Neural cell (in vitro differentiated cells): ENCODE results near the gene MBNL2. TPM values are rescaled to one million over a fixed set of nuclear protein-coding genes. Genes with fewer than 3 reads are reported as not detected.

Experiments used
- H2AFZ ChIP-seq: fragments of 200-600, 300-800 bp; sonication (generic), shearing (Covaris generic); 2 replicates; pipeline ENCODE4 v1.6.0; 2014; ENCODE audit warnings: low read depth, mild to moderate bottlenecking, antibody characterized with exemption, low read length, moderate library complexity
- H3F3A ChIP-seq: fragments of 200-600 bp; shearing (Covaris generic); 2 replicates; pipeline ENCODE4 v1.6.1; 2016; ENCODE audit warnings: mild to moderate bottlenecking, moderate library complexity, mixed read lengths, antibody characterized with exemption, low read length; ENCODE audit not compliant: insufficient read depth, poor library complexity, severe bottlenecking
- H3K27ac ChIP-seq: fragments of 200-600, 300-800 bp; sonication (generic), shearing (Covaris generic); 2 replicates; pipeline ENCODE4 v1.5.1; 2014; ENCODE audit warnings: mild to moderate bottlenecking, low read length, moderate library complexity
- H3K27me3 ChIP-seq: fragments of 300-800, 200-600 bp; sonication (generic), shearing (Covaris generic); 2 replicates; pipeline ENCODE4 v1.6.0; 2014; ENCODE audit warnings: mild to moderate bottlenecking, low read depth, low read length, moderate library complexity; ENCODE audit not compliant: insufficient read depth
- H3K36me3 ChIP-seq: fragments of 300-800, 200-600 bp; sonication (generic), shearing (Covaris generic); 2 replicates; pipeline ENCODE4 v1.5.1; 2014; ENCODE audit warnings: mild to moderate bottlenecking, antibody characterized with exemption, low read length, moderate library complexity; ENCODE audit not compliant: insufficient read depth
- H3K4me2 ChIP-seq: fragments of 300-800, 200-600 bp; sonication (generic), shearing (Covaris generic); 2 replicates; pipeline ENCODE4 v1.6.0; 2014; ENCODE audit warnings: mild to moderate bottlenecking, low read length
- H3K4me3 ChIP-seq: fragments of 300-800, 200-600 bp; sonication (generic), shearing (Covaris generic); 2 replicates; pipeline ENCODE4 v1.5.1; 2014; ENCODE audit warnings: mild to moderate bottlenecking, low read length, moderate library complexity
- H3K79me2 ChIP-seq: fragments of 200-600 bp; shearing (Covaris generic); replicated peaks from 2 replicates; pipeline ENCODE4 v1.6.0; 2014; ENCODE audit warnings: mild to moderate bottlenecking, low read length, moderate library complexity; ENCODE audit not compliant: insufficient read depth
- H3K9ac ChIP-seq: fragments of 300-800, 200-600 bp; sonication (generic), shearing (Covaris generic); 2 replicates; pipeline ENCODE4 v1.6.1; 2016; ENCODE audit warnings: mild to moderate bottlenecking, low read length, mixed read lengths
- H3K9me2 ChIP-seq: fragments of 200-600 bp; shearing (Covaris generic); 2 replicates; pipeline ENCODE4 v1.6.1; 2016; ENCODE audit warnings: mild to moderate bottlenecking, low read length, mixed read lengths; ENCODE audit not compliant: insufficient read depth
- H3K9me3 ChIP-seq: fragments of 200-600, 300-800 bp; sonication (generic), shearing (Covaris generic); 2 replicates; pipeline ENCODE4 v1.6.1; 2016; ENCODE audit warnings: mild to moderate bottlenecking, mixed run types, low read length, moderate library complexity, mixed read lengths
- H4K20me1 ChIP-seq: fragments of 200-600 bp; shearing (Covaris generic); 2 replicates; pipeline ENCODE4 v1.6.1; 2016; ENCODE audit warnings: mild to moderate bottlenecking, mixed run types; ENCODE audit not compliant: insufficient read depth
- CTCF ChIP-seq: fragments of 450-650 bp; IDR thresholded peaks from 2 replicates; pipeline ENCODE4 v1.5.1; 2014; ENCODE audit warnings: antibody characterized with exemption, mild to moderate bottlenecking, moderate library complexity; ENCODE audit not compliant: poor library complexity, severe bottlenecking
- EP300 ChIP-seq: fragments of 450-650 bp; conservative IDR thresholded peaks from 2 replicates; pipeline ENCODE4 v1.6.1; 2014; ENCODE audit warnings: antibody characterized with exemption, mild to moderate bottlenecking, moderate library complexity; ENCODE audit not compliant: poor library complexity, severe bottlenecking
- EZH2 ChIP-seq: fragments of 200-600, 300-800 bp; shearing (Covaris generic), sonication (generic); IDR thresholded peaks from 2 replicates; pipeline ENCODE4 v1.6.1; 2014; ENCODE audit warnings: antibody characterized with exemption, low read length, borderline replicate concordance, mild to moderate bottlenecking; ENCODE audit not compliant: insufficient read depth, poor library complexity, severe bottlenecking
- MXI1 ChIP-seq: fragments of 450-650 bp; conservative IDR thresholded peaks from 2 replicates; pipeline ENCODE4 v1.6.1; 2014; ENCODE audit warnings: antibody characterized with exemption, mild to moderate bottlenecking; ENCODE audit not compliant: poor library complexity, severe bottlenecking
- POLR2AphosphoS5 ChIP-seq: IDR thresholded peaks from 2 replicates; pipeline ENCODE4 v1.6.1; 2012
- RAD21 ChIP-seq: fragments of 450-650 bp; conservative IDR thresholded peaks from 2 replicates; pipeline ENCODE4 v1.6.1; 2014; ENCODE audit warnings: antibody characterized with exemption, mild to moderate bottlenecking, moderate library complexity
- REST ChIP-seq: IDR thresholded peaks from 2 replicates; pipeline ENCODE4 v1.6.1; 2012; ENCODE audit warnings: borderline replicate concordance
- SMC3 ChIP-seq: fragments of 450-650 bp; conservative IDR thresholded peaks from 2 replicates; pipeline ENCODE4 v1.6.1; 2014; ENCODE audit warnings: antibody characterized with exemption, mild to moderate bottlenecking, moderate library complexity; ENCODE audit not compliant: poor library complexity
- TAF1 ChIP-seq: IDR thresholded peaks from 2 replicates; pipeline ENCODE4 v1.6.1; 2012; ENCODE audit warnings: low read depth
- polyA plus RNA-seq: library from polyadenylated mRNA; depleted of rRNA; stranded (reverse); fragments of >200 nt; gene quantifications from 2 replicates; pipeline ENCODE4 v1.2.3, GENCODE V29; 2014

MBNL2 gene
- polyA plus RNA-seq, 1 donor from 2014 or later = 4.3 TPM

- Histone ChIP-seq H3K9me2 (no peaks in the 10 kb centered on the region), H3K79me2 (no peaks in the 10 kb centered on the region), H3K27ac (no peak overlapping the region), H2AFZ (no peak overlapping the region), H3K4me2 (no peak overlapping the region), H3K4me3 (no peak overlapping the region), H4K20me1 (no peaks in the 10 kb centered on the region), H3K27me3 (no peaks in the 10 kb centered on the region), H3K36me3 (no peaks in the 10 kb centered on the region), H3K9me3 (no peaks in the 10 kb centered on the region), H3F3A (no peaks in the 10 kb centered on the region), H3K9ac (no peak overlapping the region)
- no peak for TF ChIP-seq REST
- TF ChIP-seq EZH2 = no peak
- TF ChIP-seq CTCF = no peak
- TF ChIP-seq EP300 = no peak
- TF ChIP-seq MXI1 = no peak
Observed at GRCh38 chr13:97239943-97240787, 18.0 kb downstream of the MBNL2 start.

- no peaks in the 10 kb centered on the region for H3K9me2 ChIP-seq
- no peaks in the 10 kb centered on the region for H3F3A ChIP-seq
- H3K79me2 ChIP-seq = no peaks in the 10 kb centered on the region
- H3K9ac ChIP-seq = no peak overlapping the region
- no peaks in the 10 kb centered on the region for H3K27me3 ChIP-seq
- H3K36me3 ChIP-seq = no peaks in the 10 kb centered on the region
- H3K27ac ChIP-seq = no peak overlapping the region
- no peak overlapping the region for H2AFZ ChIP-seq
- H3K9me3 ChIP-seq = no peaks in the 10 kb centered on the region
- no peak overlapping the region for H3K4me2 ChIP-seq
- H3K4me3 ChIP-seq = no peak overlapping the region
- TF ChIP-seq CTCF (no peak), TAF1 (no peak), SMC3 (no peak), POLR2AphosphoS5 (no peak), MXI1 (no peak), RAD21 (no peak), EZH2 (no peak), EP300 (no peak), REST (no peak)
- no peaks in the 10 kb centered on the region for H4K20me1 ChIP-seq
Observed at GRCh38 chr13:97240788-97241734, 18.9 kb downstream of the MBNL2 start.
